Stimulated activated CD4-positive, alpha-beta T cell treated with anti-CD3 and anti-CD28 coated beads, TNF-alpha, amount 100 ng/mL, for 4 hours (primary cell): ENCODE measurements around the gene NEAT1.

ENCODE experiments used
- DNase-seq, 3 experiments: peaks; one replicate each; pipeline ENCODE4 v3.0.0-alpha.2; 2020; ENCODE audit warnings: low read depth in 3 of 3

The NEAT1 gene

GRCh38 chr11:65389294-65389980, 33.2 kb upstream of the NEAT1 start:
- no peak for DNase-seq

- no peak for DNase-seq
These were observed 32.3 kb upstream of the NEAT1 start for GRCh38 chr11:65390099-65390941.

GRCh38 chr11:65390996-65391395, 31.6 kb upstream of the NEAT1 start:
- no peak for DNase-seq

GRCh38 chr11:65392186-65392829, 30.3 kb upstream of the NEAT1 start:
- no peak for DNase-seq

- DNase-seq: no peak
These were observed 29.7 kb upstream of the NEAT1 start for GRCh38 chr11:65392899-65393298.

GRCh38 chr11:65393513-65394079, 29.0 kb upstream of the NEAT1 start:
- no peak for DNase-seq

GRCh38 chr11:65394125-65394536, 28.5 kb upstream of the NEAT1 start:
- DNase-seq: no peak

GRCh38 chr11:65395961-65396530, 26.6 kb upstream of the NEAT1 start:
- no peak for DNase-seq

GRCh38 chr11:65396769-65397745, 25.5 kb upstream of the NEAT1 start:
- DNase-seq: no peak

- no peak for DNase-seq
These were observed 24.2 kb upstream of the NEAT1 start for GRCh38 chr11:65398362-65398910.

- DNase-seq: no peak
These were observed 23.3 kb upstream of the NEAT1 start for GRCh38 chr11:65399249-65399648.

- no peak for DNase-seq
These were observed 22.8 kb upstream of the NEAT1 start for GRCh38 chr11:65399845-65400244.

- no peak for DNase-seq
These were observed 22.1 kb upstream of the NEAT1 start for GRCh38 chr11:65400307-65401072.

- DNase-seq: no peak
These were observed 21.4 kb upstream of the NEAT1 start for GRCh38 chr11:65401073-65401802.

- DNase-seq: no peak
These were observed 20.8 kb upstream of the NEAT1 start for GRCh38 chr11:65401803-65402248.

- no peak for DNase-seq
These were observed 19.8 kb upstream of the NEAT1 start for GRCh38 chr11:65402790-65403189.

GRCh38 chr11:65403607-65404121, 18.9 kb upstream of the NEAT1 start:
- DNase-seq: no peak

- DNase-seq: no peak
These were observed 18.4 kb upstream of the NEAT1 start for GRCh38 chr11:65404210-65404609.
